Keratinocyte (primary cell): ENCODE data around the gene RAF1. TPM values are rescaled to one million over a fixed set of nuclear protein-coding genes. Genes with fewer than 3 reads are reported as not detected.

Experiments
- DNase-seq: peaks from one replicate; pipeline ENCODE4 v3.0.0-alpha.2; 2011; ENCODE audit warnings: low read depth, missing footprints, low spot score
- FAIRE-seq: peaks from 2 replicates; lab custom pipeline; 2011; peaks lifted over from hg19 to GRCh38; lab: Jason Lieb, UNC
- H2AFZ ChIP-seq: 2 replicates; pipeline ENCODE4 v1.6.0; 2012; ENCODE audit warnings: low read length, control low read depth, inconsistent platforms; ENCODE audit not compliant: control insufficient read depth
- H3K27ac ChIP-seq: 2 replicates; pipeline ENCODE4 v1.5.1; 2011; ENCODE audit warnings: low read length; ENCODE audit not compliant: control insufficient read depth, insufficient read depth
- H3K27me3 ChIP-seq: 3 replicates; pipeline ENCODE4 v1.6.0; 2011; ENCODE audit warnings: low read length; ENCODE audit not compliant: control insufficient read depth, insufficient read depth; ENCODE audit errors: extremely low read depth
- H3K36me3 ChIP-seq, 2 experiments: 2 replicates in 1 of 2; 3 replicates in 1 of 2; pipeline ENCODE4 v1.5.1; 2011; ENCODE audit warnings: low read length in 2 of 2, mild to moderate bottlenecking in 1 of 2; ENCODE audit not compliant: control insufficient read depth in 2 of 2, insufficient read depth in 2 of 2; ENCODE audit errors: extremely low read depth in 1 of 2
- H3K4me1 ChIP-seq: 3 replicates; pipeline ENCODE4 v1.5.1; 2011; ENCODE audit warnings: low read length; ENCODE audit not compliant: control insufficient read depth, insufficient read depth; ENCODE audit errors: extremely low read depth
- H3K4me2 ChIP-seq: 3 replicates; pipeline ENCODE4 v1.6.0; 2011; ENCODE audit warnings: low read depth, low read length; ENCODE audit not compliant: control insufficient read depth, insufficient read depth; ENCODE audit errors: extremely low read depth
- H3K4me3 ChIP-seq, 3 experiments: fragments of 200-600 bp in 1 of 3; sonication (generic) in 1 of 3; 2 replicates in 2 of 3; 3 replicates in 1 of 3; pipeline ENCODE4 v1.5.1; 2011 to 2016; ENCODE audit warnings: low read length in 3 of 3, mild to moderate bottlenecking in 3 of 3, control low read depth in 2 of 3, inconsistent platforms in 1 of 3, low read depth in 1 of 3, mixed read lengths in 1 of 3, mixed run types in 1 of 3, moderate library complexity in 1 of 3; ENCODE audit not compliant: control insufficient read depth in 2 of 3, insufficient read depth in 2 of 3; ENCODE audit errors: extremely low read depth in 1 of 3
- H3K79me2 ChIP-seq: 2 replicates; pipeline ENCODE4 v1.6.0; 2012; ENCODE audit warnings: low read length; ENCODE audit not compliant: control insufficient read depth, insufficient read depth
- H3K9ac ChIP-seq: 3 replicates; pipeline ENCODE4 v1.6.0; 2011; ENCODE audit warnings: low read length; ENCODE audit not compliant: control insufficient read depth, insufficient read depth; ENCODE audit errors: extremely low read depth
- H3K9me1 ChIP-seq: 3 replicates; pipeline ENCODE4 v1.6.0; 2011; ENCODE audit warnings: low read length; ENCODE audit not compliant: control insufficient read depth, insufficient read depth; ENCODE audit errors: extremely low read depth
- H3K9me3 ChIP-seq: 2 replicates; pipeline ENCODE4 v1.5.1; 2012; ENCODE audit warnings: low read depth, low read length; ENCODE audit not compliant: control insufficient read depth
- H4K20me1 ChIP-seq: 3 replicates; pipeline ENCODE4 v1.6.0; 2011; ENCODE audit warnings: low read length; ENCODE audit not compliant: control insufficient read depth, insufficient read depth; ENCODE audit errors: extremely low read depth
- CTCF ChIP-seq, 3 experiments: IDR thresholded peaks in 1 of 3; conservative IDR thresholded peaks in 1 of 3; optimal IDR thresholded peaks in 1 of 3; 2 replicates in 2 of 3; 3 replicates in 1 of 3; pipeline versions ENCODE3 to v1.5.1; 2011; ENCODE audit warnings: low read length in 3 of 3, mild to moderate bottlenecking in 3 of 3, moderate library complexity in 2 of 3, control low read depth in 1 of 3, inconsistent platforms in 1 of 3; ENCODE audit not compliant: insufficient read depth in 2 of 3; ENCODE audit errors: extremely low read depth in 1 of 3
- EZH2 ChIP-seq: IDR thresholded peaks from one replicate; pipeline ENCODE4 v1.6.1; 2012; ENCODE audit warnings: inconsistent platforms, mild to moderate bottlenecking, low read length, moderate library complexity
- dilution Hi-C: fragments of 300-500 bp; cut with MboI; formaldehyde crosslinking; loops from one replicate; pipeline ENCODE4 v1.7.0; 2020; ENCODE audit warnings: low sequenced_read_pairs; ENCODE audit not compliant: extremely low pct_ligation_motif_present
- polyA plus RNA-seq, 5 experiments: library from polyadenylated mRNA; depleted of rRNA in 3 of 5; stranded (reverse) in 3 of 5; stranded (forward) in 1 of 5; unstranded in 1 of 5; fragments of >200 nt; gene quantifications; 1 replicate in 1 of 5; 2 replicates in 3 of 5; 3 replicates in 1 of 5; pipeline versions ENCODE4 v1.2.1 to v1.2.3, GENCODE V29; 2011 to 2012; ENCODE audit warnings: missing spikeins in 2 of 5, low read depth in 1 of 5, low replicate concordance in 1 of 5

The RAF1 gene
- polyA plus RNA-seq, 1 donor (not counting 4 experiments of a cell fraction or from before 2014, with no cell fraction given): 80.1 TPM

GRCh38 chr3:12578742-12579141 is 85.2 kb downstream of the RAF1 start:
- TF ChIP-seq CTCF (optimal IDR thresholded peaks at IDR 0.05 in 1 of 3, IDR thresholded peaks at IDR 0.05 in 1 of 3, conservative IDR thresholded peaks at IDR 0.05 in 1 of 3; ENCODE audit: extremely low read depth in 1 of 3, insufficient read depth in 2 of 3, low read length in 3 of 3) (peak in 1 of 3 experiments; percentile 18), EZH2 (no peak)
- H3K4me3 ChIP-seq: no peak overlapping the region
- no peaks in the 10 kb centered on the region for H3K9me3 ChIP-seq
- no peaks in the 10 kb centered on the region for H3K79me2 ChIP-seq
- H3K9ac ChIP-seq: no peak overlapping the region
- no peak for DNase-seq
- no peaks in the 10 kb centered on the region for H3K9me1 ChIP-seq
- no peak overlapping the region for H3K4me2 ChIP-seq
- no peaks in the 10 kb centered on the region for H3K4me1 ChIP-seq
- H3K27me3 ChIP-seq: no peaks in the 10 kb centered on the region
- dilution Hi-C loops: no loop called here
- H4K20me1 ChIP-seq: no peaks in the 10 kb centered on the region
- peaks cover 34 to 38% of the 10 kb centered on the region in 2 experiments for H3K36me3 ChIP-seq
- H2AFZ ChIP-seq: no peak overlapping the region
- H3K27ac ChIP-seq: no peak overlapping the region
- no peak for FAIRE-seq

- H3K4me1 ChIP-seq: no peaks in the 10 kb centered on the region
- no peaks in the 10 kb centered on the region for H3K9me3 ChIP-seq
- H3K9ac ChIP-seq: no peak overlapping the region
- DNase-seq (no peak), FAIRE-seq (no peak)
- no peak overlapping the region for H3K4me3 ChIP-seq
- H4K20me1 ChIP-seq: no peaks in the 10 kb centered on the region
- H3K27me3 ChIP-seq: no peaks in the 10 kb centered on the region
- dilution Hi-C loops: no loop called here
- H3K36me3 ChIP-seq: peaks cover 35 to 36% of the 10 kb centered on the region in 2 experiments
- H3K9me1 ChIP-seq: no peaks in the 10 kb centered on the region
- no peak overlapping the region for H2AFZ ChIP-seq
- TF ChIP-seq EZH2 (no peak), CTCF (optimal IDR thresholded peaks at IDR 0.05 in 1 of 3, IDR thresholded peaks at IDR 0.05 in 1 of 3, conservative IDR thresholded peaks at IDR 0.05 in 1 of 3; ENCODE audit: extremely low read depth in 1 of 3, insufficient read depth in 2 of 3, low read length in 3 of 3) (no peak)
- no peak overlapping the region for H3K27ac ChIP-seq
- no peaks in the 10 kb centered on the region for H3K79me2 ChIP-seq
- no peak overlapping the region for H3K4me2 ChIP-seq
Measured at GRCh38 chr3:12577379-12577778, 86.5 kb downstream of the RAF1 start.
